Loucy (cell line): ENCODE data around the gene MGAT2.

Experiments used
- CTCF ChIP-seq: fragments of 200-600 bp; sonication (generic); conservative IDR thresholded peaks from 2 replicates; pipeline ENCODE4 v1.5.1; 2014; ENCODE audit warnings: mild to moderate bottlenecking, antibody characterized with exemption, low read length
- EZH2phosphoT487 ChIP-seq: fragments of 200-600 bp; IDR thresholded peaks from 2 replicates; pipeline ENCODE4 v1.6.1; 2018; ENCODE audit warnings: antibody characterized with exemption, mild to moderate bottlenecking, moderate library complexity, borderline replicate concordance

- TF ChIP-seq CTCF (no peak), EZH2phosphoT487 (no peak)
These were observed 39.1 kb upstream of the MGAT2 start for GRCh38 chr14:49581209-49582112.
